Right atrium auricular region (tissue), 2 donors: ENCODE measurements around the gene MYCL. TPM values are rescaled to one million over a fixed set of nuclear protein-coding genes. Genes with fewer than 3 reads are reported as not detected.

Experiments used
- DNase-seq: peaks from one replicate; pipeline ENCODE4 v3.0.0-alpha.2; 2019; ENCODE audit warnings: low spot score
- H3K27ac ChIP-seq, 2 donors: fragments of 200-600 bp; sonication (generic); 1 replicate in 1 of 2; 2 replicates in 1 of 2; pipeline ENCODE4 v1.5.1; 2016 to 2019
- H3K27me3 ChIP-seq, 2 donors: fragments of 200-600 bp; sonication (generic); one replicate each; pipeline versions ENCODE4 v1.5.1 to v1.6.0; 2017 to 2019
- H3K36me3 ChIP-seq: fragments of 200-600 bp; sonication (generic); one replicate; pipeline ENCODE4 v1.5.1; 2016
- H3K4me1 ChIP-seq, 2 donors: fragments of 200-600 bp; sonication (generic); one replicate each; pipeline versions ENCODE4 v1.5.1 to v1.6.0; 2017 to 2019
- H3K4me3 ChIP-seq, 2 donors: fragments of 200-600 bp; sonication (generic); 1 replicate in 1 of 2; 2 replicates in 1 of 2; pipeline ENCODE4 v1.5.1; 2017 to 2019; ENCODE audit warnings: mild to moderate bottlenecking in 1 of 2, moderate library complexity in 1 of 2
- H3K9me3 ChIP-seq, 2 donors: fragments of 200-600 bp; sonication (generic); one replicate each; pipeline ENCODE4 v1.5.1; 2019
- total RNA-seq, 2 donors: library from RNA; depleted of rRNA; stranded (reverse); fragments of >200 nt; gene quantifications; one replicate each; pipeline ENCODE4 v1.1.0, GENCODE V29; 2016
- TF ChIP-seq, protein P1 (sequence below), 2 donors: fragments of 200-600 bp; sonication (generic); IDR thresholded peaks; one replicate each; pipeline ENCODE4 v1.5.1; 2019; ENCODE audit warnings: antibody characterized with exemption in 2 of 2

Gene MYCL
- total RNA-seq, 2 donors from 2014 or later: 0.70 to 1.3 TPM

- no peak for DNase-seq
- no peaks in the 10 kb centered on the region for H3K27me3 ChIP-seq
- TF ChIP-seq, protein P1, sequence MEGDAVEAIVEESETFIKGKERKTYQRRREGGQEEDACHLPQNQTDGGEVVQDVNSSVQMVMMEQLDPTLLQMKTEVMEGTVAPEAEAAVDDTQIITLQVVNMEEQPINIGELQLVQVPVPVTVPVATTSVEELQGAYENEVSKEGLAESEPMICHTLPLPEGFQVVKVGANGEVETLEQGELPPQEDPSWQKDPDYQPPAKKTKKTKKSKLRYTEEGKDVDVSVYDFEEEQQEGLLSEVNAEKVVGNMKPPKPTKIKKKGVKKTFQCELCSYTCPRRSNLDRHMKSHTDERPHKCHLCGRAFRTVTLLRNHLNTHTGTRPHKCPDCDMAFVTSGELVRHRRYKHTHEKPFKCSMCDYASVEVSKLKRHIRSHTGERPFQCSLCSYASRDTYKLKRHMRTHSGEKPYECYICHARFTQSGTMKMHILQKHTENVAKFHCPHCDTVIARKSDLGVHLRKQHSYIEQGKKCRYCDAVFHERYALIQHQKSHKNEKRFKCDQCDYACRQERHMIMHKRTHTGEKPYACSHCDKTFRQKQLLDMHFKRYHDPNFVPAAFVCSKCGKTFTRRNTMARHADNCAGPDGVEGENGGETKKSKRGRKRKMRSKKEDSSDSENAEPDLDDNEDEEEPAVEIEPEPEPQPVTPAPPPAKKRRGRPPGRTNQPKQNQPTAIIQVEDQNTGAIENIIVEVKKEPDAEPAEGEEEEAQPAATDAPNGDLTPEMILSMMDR (IDR thresholded peaks at IDR 0.05): no peak
- H3K9me3 ChIP-seq: no peaks in the 10 kb centered on the region
- peaks cover 60% of the 10 kb centered on the region for H3K36me3 ChIP-seq
- H3K27ac ChIP-seq: no peak overlapping the region
- no peak overlapping the region for H3K4me3 ChIP-seq
- H3K4me1 ChIP-seq: peaks cover 0 to 8% of the 10 kb centered on the region in 2 donors
These were observed 51.0 kb downstream of the MYCL start for GRCh38 chr1:39850606-39851216.

- no peak for DNase-seq
- Histone ChIP-seq H3K4me1 (peaks cover 0 to 16% of the 10 kb centered on the region in 2 donors), H3K27ac (no peak overlapping the region), H3K36me3 (peaks cover 56% of the 10 kb centered on the region), H3K27me3 (no peaks in the 10 kb centered on the region), H3K4me3 (no peak overlapping the region), H3K9me3 (no peaks in the 10 kb centered on the region)
- TF ChIP-seq, protein P1 (IDR thresholded peaks at IDR 0.05): no peak
These were observed 52.5 kb downstream of the MYCL start for GRCh38 chr1:39849203-39849602.

DNA sequence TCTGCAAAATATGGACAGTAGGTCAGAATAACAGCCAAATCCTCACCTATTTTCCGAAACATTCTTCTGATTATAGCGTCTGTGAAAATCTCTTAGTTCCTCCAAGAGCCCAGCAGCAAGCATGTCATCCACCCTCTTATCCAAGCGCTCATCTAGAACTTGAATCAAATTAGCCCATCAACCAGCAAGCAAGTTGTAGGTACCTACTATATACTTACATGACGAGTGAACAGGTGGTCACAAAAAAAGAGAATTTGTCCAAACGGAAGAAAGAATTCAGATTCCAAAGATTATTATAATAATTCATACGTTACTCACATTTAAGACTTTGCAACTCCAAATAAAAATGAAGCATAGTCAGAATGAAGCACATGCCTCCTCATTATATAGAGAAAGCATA, 53.8 kb downstream of the MYCL start:
- DNase-seq: no peak
- Histone ChIP-seq H3K36me3 (peaks cover 63% of the 10 kb centered on the region), H3K4me1 (peaks cover 0 to 16% of the 10 kb centered on the region in 2 donors), H3K27ac (no peak overlapping the region), H3K27me3 (no peaks in the 10 kb centered on the region), H3K9me3 (no peaks in the 10 kb centered on the region), H3K4me3 (no peak overlapping the region)
- TF ChIP-seq, protein P1 (IDR thresholded peaks at IDR 0.05): no peak

DNA sequence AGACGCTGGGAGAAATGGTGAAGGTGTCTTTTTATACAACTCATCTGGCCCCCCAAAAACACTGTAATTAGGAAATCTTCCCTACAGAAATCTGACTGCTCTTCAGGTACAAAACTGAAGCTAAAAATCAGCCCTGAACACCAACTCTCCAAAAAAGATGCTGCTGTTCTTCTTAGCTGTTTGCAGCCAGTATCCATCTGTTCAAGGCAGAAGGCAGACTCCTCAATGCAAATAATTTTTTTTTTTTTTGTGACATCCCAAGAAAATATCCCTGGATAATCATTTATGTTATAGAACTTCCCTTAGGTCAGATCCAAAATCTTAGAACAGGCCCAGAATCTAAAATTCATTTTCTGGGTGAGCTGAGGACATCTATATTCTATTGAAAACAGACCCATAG, 54.9 kb downstream of the MYCL start:
- H3K9me3 ChIP-seq: no peaks in the 10 kb centered on the region
- peaks cover 64% of the 10 kb centered on the region for H3K36me3 ChIP-seq
- peaks cover 0 to 16% of the 10 kb centered on the region in 2 donors for H3K4me1 ChIP-seq
- H3K27me3 ChIP-seq: no peaks in the 10 kb centered on the region
- no peak for DNase-seq
- TF ChIP-seq, protein P1 (IDR thresholded peaks at IDR 0.05): no peak
- no peak overlapping the region for H3K27ac ChIP-seq
- H3K4me3 ChIP-seq: no peak overlapping the region

GRCh38 chr1:39845569-39846566, 55.8 kb downstream of the MYCL start:
- peaks cover 64% of the 10 kb centered on the region for H3K36me3 ChIP-seq
- TF ChIP-seq, protein P1 (IDR thresholded peaks at IDR 0.05): no peak
- peaks cover 0 to 16% of the 10 kb centered on the region in 2 donors for H3K4me1 ChIP-seq
- H3K27me3 ChIP-seq: no peaks in the 10 kb centered on the region
- DNase-seq: peak; percentile 77
- no peaks in the 10 kb centered on the region for H3K9me3 ChIP-seq
- no peak overlapping the region for H3K4me3 ChIP-seq
- H3K27ac ChIP-seq: no peak overlapping the region

Other genes starting within 250 kb of the MYCL start
- 10 to 100 TPM in 1 of 2 donors, 1 to 10 TPM in 1; 4.6 to 24.6 TPM for gene NT5C1A, start 229.8 kb downstream of the MYCL start, total RNA-seq
- gene HPCAL4, start 210.5 kb downstream of the MYCL start, total RNA-seq: 1 to 10 TPM; 1.3 to 2.8 TPM
- gene PPIE, start 163.0 kb downstream of the MYCL start, total RNA-seq: 10 to 100 TPM; 22.6 to 23.4 TPM
- 1 to 10 TPM; 3.6 to 4.9 TPM for gene OXCT2, start 130.6 kb downstream of the MYCL start, total RNA-seq
- gene BMP8B, start 113.1 kb downstream of the MYCL start, total RNA-seq: under 1 TPM; 0.22 to 0.63 TPM
- gene TRIT1, start 18.4 kb downstream of the MYCL start, total RNA-seq: 10 to 100 TPM; 12.8 to 21.8 TPM
- 1 to 10 TPM; 2.6 to 5.1 TPM for gene MFSD2A, start 53.2 kb upstream of the MYCL start, total RNA-seq
- gene CAP1, start 138.8 kb upstream of the MYCL start, total RNA-seq: 100 to 1,000 TPM in 1 of 2 donors, 10 to 100 TPM in 1; 58.9 to 111 TPM
- 10 to 100 TPM; 30.0 to 34.6 TPM for gene PPT1, start 195.3 kb upstream of the MYCL start, total RNA-seq